RCC 7860 (cell line): ENCODE data around the gene AQP9.

Experiments
- DNase-seq: peaks from one replicate; pipeline ENCODE4 v3.0.0-alpha.2; 2015; ENCODE audit warnings: low spot score
- FAIRE-seq: peaks from 2 replicates; lab custom pipeline; 2012; peaks lifted over from hg19 to GRCh38; lab: Jason Lieb, UNC

AQP9 gene

GRCh38 chr15:58222679-58223078 is 84.5 kb downstream of the AQP9 start:
- DNase-seq, result no peak
- FAIRE-seq, result no peak

GRCh38 chr15:58223432-58223831 is 85.3 kb downstream of the AQP9 start:
- no peak for FAIRE-seq
- DNase-seq, result no peak

GRCh38 chr15:58224068-58224467 is 85.9 kb downstream of the AQP9 start:
- FAIRE-seq, result no peak
- DNase-seq, result no peak

GRCh38 chr15:58227706-58228543 is 89.7 kb downstream of the AQP9 start:
- DNase-seq (peak; percentile 52), FAIRE-seq (peak; percentile 81)

- peak; percentile 66 for DNase-seq
- peak; percentile 78 for FAIRE-seq
These were observed 90.5 kb downstream of the AQP9 start for GRCh38 chr15:58228718-58229117.

- FAIRE-seq (no peak), DNase-seq (no peak)
These were observed 91.2 kb downstream of the AQP9 start for GRCh38 chr15:58229297-58229768.

GRCh38 chr15:58232281-58233065 is 94.3 kb downstream of the AQP9 start:
- no peak for DNase-seq

GRCh38 chr15:58233341-58233740 is 95.2 kb downstream of the AQP9 start:
- DNase-seq (no peak), FAIRE-seq (no peak)

More at GRCh38 chr15:58232281-58233065, 94.3 kb downstream of the AQP9 start:
- no peak for FAIRE-seq
